CD4-positive, alpha-beta T cell (primary cell): ENCODE measurements around the gene HDAC9. TPM values are rescaled to one million over a fixed set of nuclear protein-coding genes. Genes with fewer than 3 reads are reported as not detected.

ENCODE experiments used
- ATAC-seq: fragments of 200-7000 bp; cut with Tn5 transposase; one replicate; pipeline ENCODE4 v1.10.0; 2022; ENCODE audit warnings: mild to moderate bottlenecking; ENCODE audit not compliant: poor library complexity
- CTCF ChIA-PET: fragments of 350-600 bp; sonication (Branson Sonifier 250); formaldehyde crosslinking; loops from one replicate; lab custom pipeline; 2021; ENCODE audit warnings: antibody characterized with exemption, inconsistent platforms; lab: Charles Lee
- POLR2A ChIA-PET: fragments of 350-600 bp; sonication (Branson Sonifier 250); formaldehyde crosslinking; loops from one replicate; lab custom pipeline; 2021; ENCODE audit warnings: antibody characterized with exemption, inconsistent platforms; lab: Charles Lee
- DNase-seq, 14 experiments: peaks; one replicate each; pipeline ENCODE4 v3.0.0-alpha.2; 2013 to 2020; ENCODE audit warnings: mixed read lengths in 2 of 14
- H3K27ac ChIP-seq, 2 donors: one replicate each; pipeline versions ENCODE4 v1.5.1 to v1.7.0; 2013; ENCODE audit warnings: low read length in 2 of 2, low read depth in 1 of 2, mild to moderate bottlenecking in 1 of 2
- H3K27me3 ChIP-seq, 2 experiments: 1 replicate in 1 of 2; 2 replicates in 1 of 2; pipeline versions ENCODE4 v1.6.1 to v1.7.0; 2013; ENCODE audit warnings: low read length in 2 of 2, control low read depth in 1 of 2, mild to moderate bottlenecking in 1 of 2, moderate library complexity in 1 of 2; ENCODE audit not compliant: insufficient read depth in 2 of 2, control insufficient read depth in 1 of 2
- H3K36me3 ChIP-seq: one replicate; pipeline ENCODE4 v1.6.1; 2013; ENCODE audit warnings: low read length, control low read depth; ENCODE audit not compliant: insufficient read depth
- H3K4me1 ChIP-seq: one replicate; pipeline ENCODE4 v1.6.1; 2013; ENCODE audit warnings: low read length, control low read depth; ENCODE audit not compliant: insufficient read depth
- H3K4me3 ChIP-seq: one replicate; pipeline ENCODE4 v1.5.1; 2013; ENCODE audit warnings: mild to moderate bottlenecking, low read length, moderate library complexity
- H3K9me3 ChIP-seq, 2 experiments: 1 replicate in 1 of 2; 2 replicates in 1 of 2; pipeline versions ENCODE4 v1.6.1 to v1.7.0; 2013; ENCODE audit warnings: low read length in 2 of 2, mild to moderate bottlenecking in 2 of 2, control low read depth in 1 of 2, moderate library complexity in 1 of 2; ENCODE audit not compliant: control insufficient read depth in 1 of 2, insufficient read depth in 1 of 2
- H3K27ac Mint-ChIP-seq: one replicate; pipeline ENCODE4 v1.8.0; 2020; ENCODE audit warnings: mixed read lengths
- H3K27me3 Mint-ChIP-seq: one replicate; pipeline ENCODE4 v1.8.0; 2021; ENCODE audit warnings: mixed read lengths
- H3K36me3 Mint-ChIP-seq: one replicate; pipeline ENCODE4 v1.8.0; 2021; ENCODE audit warnings: low read depth, mixed read lengths
- H3K4me1 Mint-ChIP-seq: one replicate; pipeline ENCODE4 v1.8.0; 2021; ENCODE audit warnings: low read depth, mixed read lengths
- H3K4me3 Mint-ChIP-seq: one replicate; pipeline ENCODE4 v1.8.0; 2020; ENCODE audit warnings: mild to moderate bottlenecking, mixed read lengths
- H3K9me3 Mint-ChIP-seq: one replicate; pipeline ENCODE4 v1.8.0; 2020; ENCODE audit warnings: mixed read lengths
- intact Hi-C, 2 experiments: fragments of 100-400 bp; cut with DNase I in 1 of 2; cut with micrococcal nuclease in 1 of 2; formaldehyde crosslinking; loops; one replicate each; pipeline versions ENCODE4 v1.15.1 to v1.9.0; 2023 to 2025; cut with DNase I, micrococcal nuclease
- total RNA-seq, 174 experiments: library from RNA in 2 of 174; stranded (reverse) in 2 of 174; gene quantifications; one replicate each; pipeline ENCODE4 v1.2.3 and lab custom pipeline; 2021 to 2026
- TF ChIP-seq, protein P1 (sequence below): fragments of 200-600 bp; IDR thresholded peaks from one replicate; pipeline ENCODE4 v1.8.0; 2022; ENCODE audit warnings: antibody characterized with exemption, mild to moderate bottlenecking

HDAC9 gene
- total RNA-seq, 2 experiments from 2014 or later: 0.73 to 1.2 TPM

DNA sequence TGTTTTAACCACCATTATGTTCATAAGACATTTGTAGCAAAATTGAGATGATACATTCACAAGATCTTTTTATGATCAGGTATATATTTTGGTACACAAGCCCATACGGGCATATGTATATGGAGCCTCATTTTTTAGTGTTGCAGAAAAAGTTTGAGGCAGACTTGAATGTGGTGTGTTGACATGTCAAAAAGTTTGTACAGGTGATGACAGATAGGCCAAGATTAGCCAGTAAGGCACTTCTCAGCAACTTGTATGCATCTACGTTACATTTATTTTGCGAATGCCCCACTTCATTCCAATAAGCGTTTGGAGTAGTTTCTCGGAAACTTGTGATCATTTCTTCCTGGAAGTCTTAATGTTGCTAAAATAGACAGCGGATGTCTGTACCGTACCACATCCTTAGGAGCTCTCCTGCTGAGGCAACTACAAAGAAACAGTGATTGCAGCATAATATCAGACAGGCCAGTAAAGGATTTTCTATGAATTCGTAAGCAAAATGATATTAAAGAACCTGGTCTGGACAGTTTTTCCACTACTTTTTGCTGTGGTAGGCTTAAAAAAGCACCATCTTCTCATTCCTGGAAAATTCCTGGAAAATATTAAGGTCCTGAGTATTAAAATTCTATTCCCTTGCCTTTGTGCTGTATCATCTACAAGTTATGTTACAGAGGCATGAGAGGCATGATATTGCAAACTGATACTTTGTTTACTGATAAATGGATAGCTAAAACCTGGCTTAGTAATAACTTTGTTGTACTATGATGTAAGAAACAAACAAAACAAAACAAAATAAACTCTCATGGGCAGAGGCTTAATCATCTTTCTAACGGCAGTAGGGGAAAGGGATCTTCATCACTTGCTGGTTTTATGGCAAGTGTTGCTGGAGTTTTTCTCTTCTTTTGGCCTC lies 153.6 kb downstream of the HDAC9 start:
- no peaks in the 10 kb centered on the region for H3K4me1 ChIP-seq
- H3K36me3 Mint-ChIP-seq: no peaks in the 10 kb centered on the region
- no peaks in the 10 kb centered on the region for H3K27me3 ChIP-seq
- H3K9me3 Mint-ChIP-seq: no peaks in the 10 kb centered on the region
- DNase-seq (peak in 2 of 14 experiments; percentile 7 to 26), ATAC-seq (no peak)
- TF ChIP-seq, protein P1, sequence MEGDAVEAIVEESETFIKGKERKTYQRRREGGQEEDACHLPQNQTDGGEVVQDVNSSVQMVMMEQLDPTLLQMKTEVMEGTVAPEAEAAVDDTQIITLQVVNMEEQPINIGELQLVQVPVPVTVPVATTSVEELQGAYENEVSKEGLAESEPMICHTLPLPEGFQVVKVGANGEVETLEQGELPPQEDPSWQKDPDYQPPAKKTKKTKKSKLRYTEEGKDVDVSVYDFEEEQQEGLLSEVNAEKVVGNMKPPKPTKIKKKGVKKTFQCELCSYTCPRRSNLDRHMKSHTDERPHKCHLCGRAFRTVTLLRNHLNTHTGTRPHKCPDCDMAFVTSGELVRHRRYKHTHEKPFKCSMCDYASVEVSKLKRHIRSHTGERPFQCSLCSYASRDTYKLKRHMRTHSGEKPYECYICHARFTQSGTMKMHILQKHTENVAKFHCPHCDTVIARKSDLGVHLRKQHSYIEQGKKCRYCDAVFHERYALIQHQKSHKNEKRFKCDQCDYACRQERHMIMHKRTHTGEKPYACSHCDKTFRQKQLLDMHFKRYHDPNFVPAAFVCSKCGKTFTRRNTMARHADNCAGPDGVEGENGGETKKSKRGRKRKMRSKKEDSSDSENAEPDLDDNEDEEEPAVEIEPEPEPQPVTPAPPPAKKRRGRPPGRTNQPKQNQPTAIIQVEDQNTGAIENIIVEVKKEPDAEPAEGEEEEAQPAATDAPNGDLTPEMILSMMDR: no peak
- ChIA-PET CTCF (no interaction called here), POLR2A (no interaction called here)
- no peaks in the 10 kb centered on the region for H3K27me3 Mint-ChIP-seq
- no peak overlapping the region for H3K4me3 Mint-ChIP-seq
- H3K36me3 ChIP-seq: no peaks in the 10 kb centered on the region
- intact Hi-C loops: no loop called here
- H3K9me3 ChIP-seq: no peaks in the 10 kb centered on the region
- no peak overlapping the region for H3K27ac Mint-ChIP-seq
- no peak overlapping the region for H3K4me3 ChIP-seq
- no peaks in the 10 kb centered on the region for H3K4me1 Mint-ChIP-seq
- H3K27ac ChIP-seq: no peak overlapping the region

DNA sequence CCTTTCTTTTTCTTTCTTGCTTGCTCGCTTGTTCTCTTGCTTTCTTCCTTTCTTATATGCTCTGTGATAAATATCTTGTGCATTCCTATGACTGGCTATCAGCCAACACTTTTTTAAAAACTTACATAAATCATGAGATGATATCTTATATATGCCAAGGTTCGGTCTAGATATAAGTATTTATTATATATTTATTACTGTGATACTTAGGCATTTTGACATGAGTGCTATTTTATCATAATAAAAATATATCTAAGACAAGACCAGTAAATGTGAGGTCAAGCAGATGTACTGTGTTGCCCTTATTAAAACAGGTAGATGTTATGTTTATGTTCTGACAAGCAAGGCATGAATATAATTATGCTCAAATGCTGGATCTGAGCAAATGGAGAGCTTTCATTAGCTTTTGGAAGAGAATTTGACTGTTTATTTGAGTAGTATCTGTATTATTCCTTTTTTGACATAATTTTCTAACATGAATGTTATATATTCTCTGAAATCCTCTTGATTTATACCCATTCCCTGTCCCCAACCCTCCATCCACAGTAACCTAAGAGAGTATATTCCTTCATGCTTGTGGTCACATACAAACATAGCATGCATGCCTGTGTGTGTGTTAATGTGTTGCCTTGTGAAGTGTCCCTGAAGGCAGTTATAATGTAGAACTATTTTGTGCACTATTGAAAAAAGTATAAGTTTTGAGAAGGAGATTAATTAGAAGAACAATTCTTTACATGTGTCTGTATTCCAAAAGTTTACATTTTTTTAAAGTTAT lies 158.0 kb downstream of the HDAC9 start:
- ChIA-PET POLR2A (no interaction called here), CTCF (no interaction called here)
- ATAC-seq (no peak), DNase-seq (no peak)
- TF ChIP-seq, protein P1: no peak
- H3K4me1 ChIP-seq: no peaks in the 10 kb centered on the region
- no peak overlapping the region for H3K27ac Mint-ChIP-seq
- H3K4me3 ChIP-seq: no peak overlapping the region
- H3K36me3 ChIP-seq: no peaks in the 10 kb centered on the region
- no peaks in the 10 kb centered on the region for H3K4me1 Mint-ChIP-seq
- H3K27me3 Mint-ChIP-seq: no peaks in the 10 kb centered on the region
- no peaks in the 10 kb centered on the region for H3K27me3 ChIP-seq
- H3K27ac ChIP-seq: no peak overlapping the region
- H3K4me3 Mint-ChIP-seq: no peak overlapping the region
- H3K36me3 Mint-ChIP-seq: no peaks in the 10 kb centered on the region
- intact Hi-C loops: no loop called here
- no peaks in the 10 kb centered on the region for H3K9me3 ChIP-seq
- no peaks in the 10 kb centered on the region for H3K9me3 Mint-ChIP-seq

DNA sequence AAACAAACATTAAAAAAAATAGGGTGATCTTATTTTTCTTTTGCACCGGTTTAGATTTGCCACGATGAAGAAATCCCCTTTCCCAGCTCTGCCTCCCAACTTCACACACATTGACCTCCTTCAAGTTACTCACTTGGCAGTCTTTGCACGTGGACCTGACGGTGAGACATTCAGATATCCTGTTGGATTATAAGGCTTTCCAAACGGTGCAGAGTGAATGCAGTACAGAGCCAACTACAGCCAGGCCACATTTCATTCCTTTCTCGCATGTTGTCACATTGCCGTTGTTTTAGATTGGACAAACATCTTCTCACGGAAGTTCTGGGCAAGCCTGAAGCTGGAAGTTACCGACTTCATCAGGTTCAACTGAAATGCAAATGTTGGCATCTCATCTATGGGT lies 159.2 kb downstream of the HDAC9 start:
- no peaks in the 10 kb centered on the region for H3K4me1 ChIP-seq
- ChIA-PET CTCF (no interaction called here), POLR2A (no interaction called here)
- no peak overlapping the region for H3K27ac ChIP-seq
- Mint-ChIP-seq H3K27me3 (no peaks in the 10 kb centered on the region), H3K9me3 (no peaks in the 10 kb centered on the region), H3K36me3 (no peaks in the 10 kb centered on the region), H3K27ac (no peak overlapping the region), H3K4me1 (no peaks in the 10 kb centered on the region), H3K4me3 (no peak overlapping the region)
- DNase-seq: no peak
- H3K4me3 ChIP-seq: no peak overlapping the region
- intact Hi-C loops: no loop called here
- no peaks in the 10 kb centered on the region for H3K27me3 ChIP-seq
- no peaks in the 10 kb centered on the region for H3K36me3 ChIP-seq
- TF ChIP-seq, protein P1: no peak
- ATAC-seq: no peak
- no peaks in the 10 kb centered on the region for H3K9me3 ChIP-seq
